Upper lobe of left lung (tissue), 4 donors: ENCODE measurements around the gene ENTPD6.

ENCODE experiments used
- POLR2A ChIP-seq, 4 donors: fragments of 450-650 bp; IDR thresholded peaks; one replicate each; pipeline ENCODE4 v1.5.1; 2016 to 2017; ENCODE audit warnings: antibody characterized with exemption in 4 of 4, mild to moderate bottlenecking in 2 of 4
- TF ChIP-seq, protein P1 (sequence below), 6 experiments: fragments of 450-650 bp in 4 of 6; fragments of 200-600 bp in 2 of 6; sonication (generic) in 2 of 6; IDR thresholded peaks; one replicate each; pipeline ENCODE4 v1.5.1; 2016 to 2019; ENCODE audit warnings: antibody characterized with exemption in 6 of 6

- TF ChIP-seq, protein P1, sequence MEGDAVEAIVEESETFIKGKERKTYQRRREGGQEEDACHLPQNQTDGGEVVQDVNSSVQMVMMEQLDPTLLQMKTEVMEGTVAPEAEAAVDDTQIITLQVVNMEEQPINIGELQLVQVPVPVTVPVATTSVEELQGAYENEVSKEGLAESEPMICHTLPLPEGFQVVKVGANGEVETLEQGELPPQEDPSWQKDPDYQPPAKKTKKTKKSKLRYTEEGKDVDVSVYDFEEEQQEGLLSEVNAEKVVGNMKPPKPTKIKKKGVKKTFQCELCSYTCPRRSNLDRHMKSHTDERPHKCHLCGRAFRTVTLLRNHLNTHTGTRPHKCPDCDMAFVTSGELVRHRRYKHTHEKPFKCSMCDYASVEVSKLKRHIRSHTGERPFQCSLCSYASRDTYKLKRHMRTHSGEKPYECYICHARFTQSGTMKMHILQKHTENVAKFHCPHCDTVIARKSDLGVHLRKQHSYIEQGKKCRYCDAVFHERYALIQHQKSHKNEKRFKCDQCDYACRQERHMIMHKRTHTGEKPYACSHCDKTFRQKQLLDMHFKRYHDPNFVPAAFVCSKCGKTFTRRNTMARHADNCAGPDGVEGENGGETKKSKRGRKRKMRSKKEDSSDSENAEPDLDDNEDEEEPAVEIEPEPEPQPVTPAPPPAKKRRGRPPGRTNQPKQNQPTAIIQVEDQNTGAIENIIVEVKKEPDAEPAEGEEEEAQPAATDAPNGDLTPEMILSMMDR (IDR thresholded peaks at IDR 0.05), result no peak
- TF ChIP-seq POLR2A (IDR thresholded peaks at IDR 0.05), result no peak
These were observed 46.3 kb upstream of the ENTPD6 start for GRCh38 chr20:25148982-25149846.
